ENCODE measurements around the gene SEMA4D.

The SEMA4D gene

GRCh38 chr9:89318123-89319014 is 179.5 kb downstream of the SEMA4D start, which contains the start of gene SECISBP2:
Gene SECISBP2 (plus strand): TSS chr9:89318500. CDS start chr9:89318577, 77 bp downstream.
- H3K9me3 ChIP-seq (ENCODE audit: control insufficient read depth, insufficient read depth, low read length): no peaks in the 10 kb centered on the region
- H3K9ac ChIP-seq (ENCODE audit: low read depth, low read length): peak within 1 kb of the TSS; percentile 68
- H3K4me1 ChIP-seq (ENCODE audit: insufficient read depth, low read length): peaks cover 4% of the 10 kb centered on the region; the same call in 1 of the 2 replicates
- 0 out of 2 replicates have a peak, but pooled peaks cover 7% of the 10 kb centered on the region for H3K36me3 ChIP-seq (ENCODE audit: insufficient read depth, low read length)

- H3K9me3 ChIP-seq (ENCODE audit: control insufficient read depth, insufficient read depth, low read length): no peaks in the 10 kb centered on the region
- no peak overlapping the region for H3K9ac ChIP-seq (ENCODE audit: low read depth, low read length)
- H3K4me1 ChIP-seq (ENCODE audit: insufficient read depth, low read length): peaks cover 4% of the 10 kb centered on the region; the same call in 1 of the 2 replicates
- H3K36me3 ChIP-seq (ENCODE audit: insufficient read depth, low read length): 0 out of 2 replicates have a peak, but pooled peaks cover 7% of the 10 kb centered on the region
Measured at GRCh38 chr9:89317282-89317681, 180.6 kb downstream of the SEMA4D start.

- no peaks in the 10 kb centered on the region for H3K9me3 ChIP-seq (ENCODE audit: control insufficient read depth, insufficient read depth, low read length)
- 0 out of 2 replicates have a peak, but pooled peaks cover 7% of the 10 kb centered on the region for H3K36me3 ChIP-seq (ENCODE audit: insufficient read depth, low read length)
- no peak overlapping the region for H3K9ac ChIP-seq (ENCODE audit: low read depth, low read length)
- H3K4me1 ChIP-seq (ENCODE audit: insufficient read depth, low read length): peaks cover 4% of the 10 kb centered on the region; the same call in 1 of the 2 replicates
Measured at GRCh38 chr9:89315482-89315881, 182.4 kb downstream of the SEMA4D start.

- no peaks in the 10 kb centered on the region for H3K9me3 ChIP-seq (ENCODE audit: control insufficient read depth, insufficient read depth, low read length)
- H3K9ac ChIP-seq (ENCODE audit: low read depth, low read length): peak overlapping the region; percentile 9; the same call in 1 of the 2 replicates
- H3K36me3 ChIP-seq (ENCODE audit: insufficient read depth, low read length): 0 out of 2 replicates have a peak, but pooled peaks cover 7% of the 10 kb centered on the region
- peaks cover 4% of the 10 kb centered on the region; the same call in 1 of the 2 replicates for H3K4me1 ChIP-seq (ENCODE audit: insufficient read depth, low read length)
Measured at GRCh38 chr9:89314955-89315354, 183.0 kb downstream of the SEMA4D start.

- peaks cover 7% of the 10 kb centered on the region for H3K4me1 ChIP-seq (ENCODE audit: insufficient read depth, low read length)
- H3K9ac ChIP-seq (ENCODE audit: low read depth, low read length): peak overlapping the region; percentile 98
- H3K36me3 ChIP-seq (ENCODE audit: insufficient read depth, low read length): 0 out of 2 replicates have a peak, but pooled peaks cover 7% of the 10 kb centered on the region
Measured at GRCh38 chr9:89313842-89314241, 184.1 kb downstream of the SEMA4D start.

GRCh38 chr9:89312222-89312571 is 185.7 kb downstream of the SEMA4D start:
- H3K9ac ChIP-seq (ENCODE audit: low read depth, low read length): peak overlapping the region; percentile 98
- peaks cover 7% of the 10 kb centered on the region for H3K4me1 ChIP-seq (ENCODE audit: insufficient read depth, low read length)
- H3K36me3 ChIP-seq (ENCODE audit: insufficient read depth, low read length): 0 out of 2 replicates have a peak, but pooled peaks cover 6% of the 10 kb centered on the region
- H3K9me3 ChIP-seq (ENCODE audit: control insufficient read depth, insufficient read depth, low read length): no peaks in the 10 kb centered on the region

More at GRCh38 chr9:89313842-89314241, 184.1 kb downstream of the SEMA4D start:
- H3K9me3 ChIP-seq (ENCODE audit: control insufficient read depth, insufficient read depth, low read length): no peaks in the 10 kb centered on the region

- peak overlapping the region; percentile 98 for H3K9ac ChIP-seq (ENCODE audit: low read depth, low read length)
- no peaks in the 10 kb centered on the region for H3K9me3 ChIP-seq (ENCODE audit: control insufficient read depth, insufficient read depth, low read length)
- H3K36me3 ChIP-seq (ENCODE audit: insufficient read depth, low read length): peaks cover 3% of the 10 kb centered on the region; the same call in 1 of the 2 replicates
- H3K4me1 ChIP-seq (ENCODE audit: insufficient read depth, low read length): peaks cover 7% of the 10 kb centered on the region
Measured at GRCh38 chr9:89311346-89312221, 186.3 kb downstream of the SEMA4D start.
